Psoas muscle (tissue), 8 donors: ENCODE data around the gene FRS2. TPM values are rescaled to one million over a fixed set of nuclear protein-coding genes. Genes with fewer than 3 reads are reported as not detected.
A peak's percentile ranks its signal among the peaks of the same experiment; 100 is the strongest.

Source experiments
- ATAC-seq, 4 donors: fragments of 200-7000 bp; cut with Tn5 transposase; one replicate each; pipeline ENCODE4 v1.9.1; 2020; ENCODE audit warnings: moderate library complexity in 3 of 4, mild to moderate bottlenecking in 2 of 4
- DNase-seq, 2 donors: peaks; one replicate each; pipeline ENCODE4 v3.0.0-alpha.2; 2020
- H3K27ac ChIP-seq: fragments of 200-600 bp; one replicate; pipeline ENCODE4 v1.8.0; 2022
- H3K27me3 ChIP-seq, 3 donors: fragments of 200-600 bp in 1 of 3; one replicate each; pipeline versions ENCODE4 v1.6.1 to v1.8.0; 2013 to 2022; ENCODE audit warnings: low read length in 2 of 3, mild to moderate bottlenecking in 2 of 3, moderate library complexity in 1 of 3; ENCODE audit not compliant: insufficient read depth in 3 of 3
- H3K36me3 ChIP-seq, 2 donors: fragments of 200-600 bp in 1 of 2; one replicate each; pipeline versions ENCODE4 v1.6.1 to v1.8.0; 2013 to 2022; ENCODE audit warnings: low read depth in 1 of 2, mild to moderate bottlenecking in 1 of 2, moderate library complexity in 1 of 2; ENCODE audit not compliant: insufficient read depth in 1 of 2
- H3K4me1 ChIP-seq: fragments of 200-600 bp; one replicate; pipeline ENCODE4 v1.8.0; 2022
- H3K4me3 ChIP-seq: fragments of 200-600 bp; one replicate; pipeline ENCODE4 v1.8.0; 2022; ENCODE audit warnings: mild to moderate bottlenecking
- H3K9me3 ChIP-seq: fragments of 200-600 bp; one replicate; pipeline ENCODE4 v1.8.0; 2022
- WGBS, 3 donors: extraction: QIAGEN DNeasy Blood & Tissue Kit; methylation state at CpG; one replicate each; pipeline versions ENCODE4 v1.1.6 to v1.1.7; 2013; 5-methylcytosine and 5-hydroxymethylcytosine counted together
- intact Hi-C, 2 donors: fragments of 100-400 bp; cut with DNase I; formaldehyde crosslinking; loops; one replicate each; pipeline versions ENCODE4 v1.11.0 to v1.14.2; 2022
- polyA plus RNA-seq, 3 donors: library from polyadenylated mRNA; stranded (reverse); fragments of 200-250 nt; gene quantifications; one replicate each; pipeline ENCODE4 v1.2.3, GENCODE V29; 2013
- total RNA-seq, 4 donors: library from RNA; stranded (reverse); fragmentation: NEBNext Ultra II Directional in 2 of 4; extraction: Animal tissue kit (Norgen Biotek cat#: 25700) in 2 of 4; gene quantifications; one replicate each; pipeline versions ENCODE4 v1.2.1 to v1.2.4, GENCODE V29; 2021 to 2023
- TF ChIP-seq, protein P1 (sequence below): fragments of 200-600 bp; IDR thresholded peaks from one replicate; pipeline ENCODE4 v1.8.0; 2022; ENCODE audit warnings: antibody characterized with exemption
- donor health status: healthy with polysubstance abuse.
- donor health status: DM: no; HTN: no; CAD: no; lungs with moderate emphysema.
- donor health status: Bipolar disorder and iron deficiency.
- donor health status: healthy.
- donor health status: DM: yes; HTN: yes; CAD: no.
- donor health status: DM: no; HTN: no; CAD: no.
- donor health status: DM: no; HTN: no; CAD: no.
- donor health status: DM: yes; HTN: yes; CAD: no.

Gene FRS2
- total and polyA plus RNA-seq, 7 donors, result 3.6 to 18.9 (median 13.1) TPM

DNA sequence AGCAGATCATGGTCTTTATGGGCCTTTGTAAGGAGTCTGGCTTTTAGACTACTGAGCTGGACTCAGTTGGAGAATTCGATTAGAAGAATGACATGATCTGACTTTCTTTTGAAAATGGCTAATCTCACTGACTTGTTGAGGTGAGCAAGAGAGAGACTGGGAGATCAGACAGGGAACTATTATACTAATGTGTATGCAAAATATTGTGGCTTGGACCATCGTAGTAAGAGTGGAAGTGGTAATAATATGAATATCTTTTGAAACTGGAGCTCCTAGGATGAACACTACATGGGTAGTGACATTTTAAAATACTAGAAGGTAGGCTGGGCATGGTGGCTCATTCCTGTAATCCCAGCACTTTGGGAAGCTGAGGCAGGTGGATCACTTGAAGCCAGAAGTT, 58.8 kb downstream of the FRS2 start:
- no peaks in the 10 kb centered on the region for H3K27me3 ChIP-seq
- H3K4me3 ChIP-seq, result no peak overlapping the region
- TF ChIP-seq, protein P1, sequence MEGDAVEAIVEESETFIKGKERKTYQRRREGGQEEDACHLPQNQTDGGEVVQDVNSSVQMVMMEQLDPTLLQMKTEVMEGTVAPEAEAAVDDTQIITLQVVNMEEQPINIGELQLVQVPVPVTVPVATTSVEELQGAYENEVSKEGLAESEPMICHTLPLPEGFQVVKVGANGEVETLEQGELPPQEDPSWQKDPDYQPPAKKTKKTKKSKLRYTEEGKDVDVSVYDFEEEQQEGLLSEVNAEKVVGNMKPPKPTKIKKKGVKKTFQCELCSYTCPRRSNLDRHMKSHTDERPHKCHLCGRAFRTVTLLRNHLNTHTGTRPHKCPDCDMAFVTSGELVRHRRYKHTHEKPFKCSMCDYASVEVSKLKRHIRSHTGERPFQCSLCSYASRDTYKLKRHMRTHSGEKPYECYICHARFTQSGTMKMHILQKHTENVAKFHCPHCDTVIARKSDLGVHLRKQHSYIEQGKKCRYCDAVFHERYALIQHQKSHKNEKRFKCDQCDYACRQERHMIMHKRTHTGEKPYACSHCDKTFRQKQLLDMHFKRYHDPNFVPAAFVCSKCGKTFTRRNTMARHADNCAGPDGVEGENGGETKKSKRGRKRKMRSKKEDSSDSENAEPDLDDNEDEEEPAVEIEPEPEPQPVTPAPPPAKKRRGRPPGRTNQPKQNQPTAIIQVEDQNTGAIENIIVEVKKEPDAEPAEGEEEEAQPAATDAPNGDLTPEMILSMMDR, result no peak
- intact Hi-C loops, result loop anchor here in 1 of 2 donors (10.0 kb wide), 1 partner anchor 54 kb away; the partner anchor contains the start of gene FRS2
- no peaks in the 10 kb centered on the region for H3K9me3 ChIP-seq
- ATAC-seq (no peak), DNase-seq (no peak)
- 86 to 91% (median 89%) methylated on average over 2 of the region's 2 CpGs for WGBS, 3 donors
- H3K36me3 ChIP-seq, result peaks cover 0 to 18% of the 10 kb centered on the region in 2 donors
- H3K4me1 ChIP-seq, result peaks cover 12% of the 10 kb centered on the region
- H3K27ac ChIP-seq, result no peak overlapping the region

GRCh38 chr12:69533844-69534243, 63.7 kb downstream of the FRS2 start:
- TF ChIP-seq, protein P1, result no peak
- Histone ChIP-seq H3K27ac (peak overlapping the region; percentile 0), H3K9me3 (no peaks in the 10 kb centered on the region), H3K27me3 (no peaks in the 10 kb centered on the region), H3K4me3 (no peak overlapping the region), H3K36me3 (peaks cover 0 to 18% of the 10 kb centered on the region in 2 donors), H3K4me1 (peaks cover 11% of the 10 kb centered on the region)
- no peak for DNase-seq
- intact Hi-C loops, result no loop called here
- no peak for ATAC-seq
- 67 to 78% (median 69%) methylated on average over 3 of the region's 3 CpGs for WGBS, 3 donors

DNA sequence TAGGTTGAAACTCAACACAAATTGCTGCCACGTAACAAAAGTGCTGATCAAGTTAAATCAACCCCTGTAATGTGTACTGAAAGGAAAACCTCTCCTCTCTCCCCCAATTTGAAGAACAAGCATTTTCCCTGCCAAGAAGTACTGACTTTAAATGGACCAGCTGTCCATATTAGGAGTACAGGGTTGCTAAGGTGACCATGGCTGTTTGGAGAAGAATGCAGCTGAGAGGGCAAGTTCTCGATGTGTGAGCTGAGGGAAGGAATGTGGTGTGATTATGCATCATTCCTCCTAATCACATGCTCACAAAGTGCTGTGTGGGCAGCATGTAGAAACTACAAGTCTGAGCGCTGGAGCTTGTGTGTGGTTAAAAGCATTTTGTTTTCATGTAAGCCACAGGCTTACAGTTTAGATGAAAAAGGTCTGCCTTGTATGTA, 64.2 kb downstream of the FRS2 start:
- DNase-seq, result peak in 1 of 2 donors; percentile 39
- intact Hi-C loops, result no loop called here

GRCh38 chr12:69540987-69541386, 70.8 kb downstream of the FRS2 start:
- TF ChIP-seq, protein P1, result no peak
- ATAC-seq, result no peak
- intact Hi-C loops, result no loop called here

More for the DNA sequence above, 64.2 kb downstream of the FRS2 start:
- Histone ChIP-seq H3K4me3 (no peak overlapping the region), H3K9me3 (no peaks in the 10 kb centered on the region), H3K36me3 (peaks cover 0 to 18% of the 10 kb centered on the region in 2 donors), H3K27ac (peak overlapping the region; percentile 18), H3K27me3 (no peaks in the 10 kb centered on the region), H3K4me1 (peaks cover 11% of the 10 kb centered on the region)
- 21 to 38% (median 25%) methylated on average over 3 of the region's 3 CpGs for WGBS, 3 donors
- TF ChIP-seq, protein P1, result no peak
- ATAC-seq, result peak; percentile 69 to 85 (median 78)

GRCh38 chr12:69544087-69544486, 73.9 kb downstream of the FRS2 start:
- Histone ChIP-seq H3K27ac (no peak overlapping the region), H3K9me3 (no peaks in the 10 kb centered on the region), H3K27me3 (no peaks in the 10 kb centered on the region), H3K36me3 (no peaks in the 10 kb centered on the region), H3K4me3 (no peak overlapping the region), H3K4me1 (no peaks in the 10 kb centered on the region)
- intact Hi-C loops, result no loop called here
- 97 to 100% (median 97%) methylated on average over 1 of the region's 1 CpG for WGBS, 3 donors
- TF ChIP-seq, protein P1, result no peak
- no peak for DNase-seq
- ATAC-seq, result no peak

More at GRCh38 chr12:69540987-69541386, 70.8 kb downstream of the FRS2 start:
- Histone ChIP-seq H3K9me3 (no peaks in the 10 kb centered on the region), H3K4me1 (peaks cover 6% of the 10 kb centered on the region), H3K36me3 (no peaks in the 10 kb centered on the region), H3K27ac (no peak overlapping the region), H3K27me3 (no peaks in the 10 kb centered on the region), H3K4me3 (no peak overlapping the region)
- DNase-seq, result no peak
- WGBS, 3 donors, result 39 to 65% (median 40%) methylated on average over 2 of the region's 2 CpGs
